IMR-90 (cell line): ENCODE measurements around the gene BLTP3B. TPM values are rescaled to one million over a fixed set of nuclear protein-coding genes. Genes with fewer than 3 reads are reported as not detected.
"Not testable (repeated sequence)": the region's sequence is repeated elsewhere in the genome, so short reads cannot be mapped to it uniquely, and the experiment has no call there.

ENCODE experiments used
- ATAC-seq: fragments of 200-7000 bp; cut with Tn5 transposase; 2 replicates; pipeline ENCODE4 v1.9.1; 2020; ENCODE audit warnings: low read depth, mild to moderate bottlenecking, moderate library complexity
- BruUV-seq: library from RNA; stranded (reverse); fragments of 400-500 nt; replicated peaks from 2 replicates; lab custom pipeline; 2021; lab: Mats Ljungman, UMichigan
- CTCF ChIA-PET: fragments of 300-600 bp; formaldehyde crosslinking; extraction: SDS; loops from one replicate; lab custom pipeline; 2021; ENCODE audit warnings: antibody characterized with exemption; lab: Yijun Ruan, JAX
- POLR2A ChIA-PET: fragments of 300-600 bp; sonication (Branson Sonifier 250); formaldehyde crosslinking; loops from one replicate; lab custom pipeline; 2022; ENCODE audit warnings: antibody characterized with exemption; ENCODE audit not compliant: unreplicated experiment; lab: Charles Lee
- DNase-seq: peaks from one replicate; pipeline ENCODE4 v3.0.0; 2013
- H2AFZ ChIP-seq: replicated peaks from 2 replicates; pipeline ENCODE3; 2013; ENCODE audit warnings: low read length, mild to moderate bottlenecking; ENCODE audit not compliant: poor library complexity
- H2AK5ac ChIP-seq: 2 replicates; pipeline ENCODE4 v1.6.1; 2013; ENCODE audit warnings: low read depth, low read length, inconsistent platforms
- H2AK9ac ChIP-seq: replicated peaks from 2 replicates; pipeline ENCODE3; 2013; ENCODE audit warnings: mild to moderate bottlenecking, low read depth, low read length, moderate library complexity; ENCODE audit not compliant: poor library complexity
- H2BK120ac ChIP-seq: 2 replicates; pipeline ENCODE4 v1.6.1; 2013; ENCODE audit warnings: low read depth, low read length, inconsistent platforms
- H2BK15ac ChIP-seq: 3 replicates; pipeline ENCODE4 v1.6.1; 2013; ENCODE audit warnings: low read depth, low read length, inconsistent platforms
- H2BK20ac ChIP-seq: 2 replicates; pipeline ENCODE4 v1.6.1; 2013; ENCODE audit warnings: low read depth, mild to moderate bottlenecking, inconsistent platforms, low read length, moderate library complexity
- H2BK5ac ChIP-seq: 2 replicates; pipeline ENCODE4 v1.6.1; 2013; ENCODE audit warnings: mild to moderate bottlenecking, low read depth, low read length, inconsistent platforms; ENCODE audit not compliant: poor library complexity, severe bottlenecking
- H3K14ac ChIP-seq: replicated peaks from 2 replicates; pipeline ENCODE4 v1.6.1; 2013; ENCODE audit warnings: low read depth, low read length, inconsistent platforms
- H3K18ac ChIP-seq: 2 replicates; pipeline ENCODE4 v1.6.1; 2013; ENCODE audit warnings: low read depth, low read length, control low read depth
- H3K23ac ChIP-seq: 2 replicates; pipeline ENCODE4 v1.6.1; 2013; ENCODE audit warnings: low read depth, low read length, inconsistent platforms
- H3K27ac ChIP-seq: 2 replicates; pipeline ENCODE4 v1.5.1; 2013; ENCODE audit warnings: mild to moderate bottlenecking, control low read depth, low read length; ENCODE audit not compliant: insufficient read depth
- H3K27me3 ChIP-seq: 2 replicates; pipeline ENCODE4 v1.6.1; 2013; ENCODE audit warnings: low read length; ENCODE audit not compliant: control insufficient read depth, insufficient read depth
- H3K36me3 ChIP-seq: 2 replicates; pipeline ENCODE4 v1.6.1; 2013; ENCODE audit warnings: low read length, mixed read lengths; ENCODE audit not compliant: control insufficient read depth, insufficient read depth
- H3K4ac ChIP-seq: 2 replicates; pipeline ENCODE4 v1.6.1; 2013; ENCODE audit warnings: low read depth, low read length, inconsistent platforms
- H3K4me1 ChIP-seq: 2 replicates; pipeline ENCODE4 v1.6.1; 2013; ENCODE audit warnings: low read length, mixed read lengths; ENCODE audit not compliant: control insufficient read depth, insufficient read depth
- H3K4me2 ChIP-seq: 2 replicates; pipeline ENCODE4 v1.6.1; 2013; ENCODE audit warnings: low read depth, mild to moderate bottlenecking, control low read depth, low read length, moderate library complexity
- H3K4me3 ChIP-seq: 2 replicates; pipeline ENCODE4 v1.5.1; 2013; ENCODE audit warnings: low read depth, mild to moderate bottlenecking, control low read depth, low read length, moderate library complexity; ENCODE audit not compliant: insufficient read depth
- H3K56ac ChIP-seq: 2 replicates; pipeline ENCODE4 v1.6.1; 2013; ENCODE audit warnings: low read length, inconsistent platforms; ENCODE audit not compliant: insufficient read depth; ENCODE audit errors: extremely low read depth
- H3K79me1 ChIP-seq, 2 experiments: 2 replicates each; pipeline ENCODE4 v1.6.1; 2013; ENCODE audit warnings: low read length in 2 of 2, inconsistent platforms in 1 of 2, low read depth in 1 of 2
- H3K9ac ChIP-seq: 2 replicates; pipeline ENCODE4 v1.6.1; 2013; ENCODE audit warnings: low read depth, low read length, control low read depth
- H3K9me1 ChIP-seq: 2 replicates; pipeline ENCODE4 v1.6.1; 2013; ENCODE audit warnings: low read length, inconsistent platforms; ENCODE audit not compliant: insufficient read depth
- H3K9me3 ChIP-seq: 2 replicates; pipeline ENCODE4 v1.6.1; 2013; ENCODE audit warnings: low read length; ENCODE audit not compliant: control insufficient read depth, insufficient read depth
- H4K20me1 ChIP-seq: 2 replicates; pipeline ENCODE4 v1.6.1; 2013; ENCODE audit warnings: low read length, inconsistent platforms; ENCODE audit not compliant: insufficient read depth
- H4K5ac ChIP-seq: 2 replicates; pipeline ENCODE4 v1.6.1; 2013; ENCODE audit warnings: mild to moderate bottlenecking, low read depth, low read length, control low read depth
- H4K8ac ChIP-seq, 2 experiments: 2 replicates each; pipeline ENCODE4 v1.6.1; 2013; ENCODE audit warnings: low read depth in 2 of 2, low read length in 2 of 2, control low read depth in 1 of 2, inconsistent platforms in 1 of 2
- H4K91ac ChIP-seq: 2 replicates; pipeline ENCODE4 v1.6.1; 2013; ENCODE audit warnings: low read depth, low read length, inconsistent platforms; ENCODE audit not compliant: insufficient read depth
- WGBS, 2 experiments: methylation state at CpG; one replicate each; pipeline versions ENCODE4 v1.1.5 to v1.1.7; 2013; ENCODE audit warnings: missing lambda C conversion rate in 2 of 2; ENCODE audit not compliant: insufficient read length in 1 of 2; ENCODE audit errors: extremely low coverage in 2 of 2; 5-methylcytosine and 5-hydroxymethylcytosine counted together
- dilution Hi-C: fragments of 300-500 bp; cut with HindIII; formaldehyde crosslinking; loops from one replicate; pipeline ENCODE4 v1.14.3; 2018; ENCODE audit warnings: low sequenced_read_pairs; ENCODE audit not compliant: unreplicated experiment
- in situ Hi-C: fragments of 300-500 bp; cut with MboI; formaldehyde crosslinking; loops from 3 replicates; pipeline ENCODE4 v1.14.3; 2019; ENCODE audit warnings: low sequenced_read_pairs, inconsistent platforms, mixed read lengths
- intact Hi-C: fragments of 100-400 bp; cut with micrococcal nuclease; formaldehyde crosslinking; loops from 2 replicates; pipeline ENCODE4 v1.10.0; 2022
- polyA plus RNA-seq, 3 experiments: library from polyadenylated mRNA; depleted of rRNA; stranded (reverse); fragments of >200 nt; gene quantifications; 2 replicates each; pipeline ENCODE4 v1.2.3, GENCODE V29; 2012; ENCODE audit warnings: low replicate concordance in 1 of 3
- total RNA-seq: library from RNA; depleted of rRNA; stranded (reverse); fragments of >200 nt; gene quantifications from 2 replicates; pipeline ENCODE4 v1.2.3, GENCODE V29; 2012

The BLTP3B gene
- total and polyA plus RNA-seq, 2 of the 4 experiments (the other 2 are of a cell fraction): 8.9 to 38.7 TPM

DNA sequence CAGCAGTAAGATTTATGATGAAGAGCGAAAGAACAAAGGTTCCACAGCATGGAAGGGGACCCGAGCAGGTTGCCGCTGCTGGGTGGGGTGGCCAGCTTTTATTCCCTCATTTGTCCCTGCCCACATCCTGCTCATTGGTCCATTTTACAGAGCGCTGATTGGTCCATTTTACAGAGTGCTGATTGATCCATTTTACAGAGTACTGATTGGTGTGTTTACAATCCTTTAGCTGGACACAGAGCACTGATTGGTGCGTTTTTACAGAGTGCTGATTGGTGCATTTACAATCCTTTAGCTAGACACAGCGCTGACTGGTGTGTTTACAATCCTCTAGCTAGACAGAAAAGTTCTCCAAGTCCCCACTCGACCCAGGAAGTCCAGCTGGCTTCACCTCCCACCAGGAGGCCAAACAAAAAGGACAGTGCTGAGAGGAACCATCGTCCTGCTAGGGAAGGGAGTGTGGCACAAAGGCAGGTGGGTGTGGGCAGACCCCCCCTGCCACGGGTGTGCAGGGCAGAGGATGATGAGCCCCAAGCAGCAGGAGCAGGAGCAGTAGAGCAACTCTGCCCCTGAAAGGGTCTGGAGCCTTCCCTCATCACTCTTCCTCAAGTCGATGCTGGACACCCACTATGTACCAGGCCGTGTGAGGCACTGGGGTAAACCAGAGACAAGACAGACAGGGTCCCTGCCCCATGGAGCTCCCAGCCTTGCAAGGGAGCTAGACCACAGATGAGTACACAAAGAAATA lies 46.4 kb upstream of the BLTP3B start:
- H3K4me1 ChIP-seq, POLR2A ChIA-PET, H3K36me3 ChIP-seq, BruUV-seq, H3K18ac ChIP-seq, H3K56ac ChIP-seq, H2AK5ac ChIP-seq, in situ Hi-C loops, H2BK120ac ChIP-seq, dilution Hi-C loops, H3K79me1 ChIP-seq, H3K4me2 ChIP-seq, H3K23ac ChIP-seq, intact Hi-C loops, CTCF ChIA-PET, H4K20me1 ChIP-seq, H4K5ac ChIP-seq, H2BK20ac ChIP-seq, H2AFZ ChIP-seq, H4K91ac ChIP-seq, H3K4ac ChIP-seq, H3K9me1 ChIP-seq, H3K27ac ChIP-seq, H3K9me3 ChIP-seq, H3K9ac ChIP-seq, DNase-seq, H3K27me3 ChIP-seq, H2AK9ac ChIP-seq, H4K8ac ChIP-seq, H3K14ac ChIP-seq, H2BK15ac ChIP-seq, ATAC-seq, H2BK5ac ChIP-seq, H3K4me3 ChIP-seq: not testable (repeated sequence)
- 92% methylated on average over 2 of the region's 11 CpGs; no CpG with 5 or more reads in 1 of the 2 experiments for WGBS, 2 experiments
